IMR-90 (cell line): ENCODE results near the gene WNT9B. TPM values are rescaled to one million over a fixed set of nuclear protein-coding genes. Genes with fewer than 3 reads are reported as not detected.

Source experiments
- ATAC-seq: fragments of 200-7000 bp; cut with Tn5 transposase; 2 replicates; pipeline ENCODE4 v1.9.1; 2020; ENCODE audit warnings: low read depth, mild to moderate bottlenecking, moderate library complexity
- BruUV-seq: library from RNA; stranded (reverse); fragments of 400-500 nt; replicated peaks from 2 replicates; lab custom pipeline; 2021; lab: Mats Ljungman, UMichigan
- CTCF ChIA-PET: fragments of 300-600 bp; formaldehyde crosslinking; extraction: SDS; loops from one replicate; lab custom pipeline; 2021; ENCODE audit warnings: antibody characterized with exemption; lab: Yijun Ruan, JAX
- POLR2A ChIA-PET: fragments of 300-600 bp; sonication (Branson Sonifier 250); formaldehyde crosslinking; loops from one replicate; lab custom pipeline; 2022; ENCODE audit warnings: antibody characterized with exemption; ENCODE audit not compliant: unreplicated experiment; lab: Charles Lee
- DNase-seq: peaks from one replicate; pipeline ENCODE4 v3.0.0; 2013
- H2AFZ ChIP-seq: replicated peaks from 2 replicates; pipeline ENCODE3; 2013; ENCODE audit warnings: low read length, mild to moderate bottlenecking; ENCODE audit not compliant: poor library complexity
- H2AK5ac ChIP-seq: 2 replicates; pipeline ENCODE4 v1.6.1; 2013; ENCODE audit warnings: low read depth, low read length, inconsistent platforms
- H2AK9ac ChIP-seq: replicated peaks from 2 replicates; pipeline ENCODE3; 2013; ENCODE audit warnings: mild to moderate bottlenecking, low read depth, low read length, moderate library complexity; ENCODE audit not compliant: poor library complexity
- H2BK120ac ChIP-seq: 2 replicates; pipeline ENCODE4 v1.6.1; 2013; ENCODE audit warnings: low read depth, low read length, inconsistent platforms
- H2BK15ac ChIP-seq: 3 replicates; pipeline ENCODE4 v1.6.1; 2013; ENCODE audit warnings: low read depth, low read length, inconsistent platforms
- H2BK20ac ChIP-seq: 2 replicates; pipeline ENCODE4 v1.6.1; 2013; ENCODE audit warnings: low read depth, mild to moderate bottlenecking, inconsistent platforms, low read length, moderate library complexity
- H2BK5ac ChIP-seq: 2 replicates; pipeline ENCODE4 v1.6.1; 2013; ENCODE audit warnings: mild to moderate bottlenecking, low read depth, low read length, inconsistent platforms; ENCODE audit not compliant: poor library complexity, severe bottlenecking
- H3K14ac ChIP-seq: replicated peaks from 2 replicates; pipeline ENCODE4 v1.6.1; 2013; ENCODE audit warnings: low read depth, low read length, inconsistent platforms
- H3K18ac ChIP-seq: 2 replicates; pipeline ENCODE4 v1.6.1; 2013; ENCODE audit warnings: low read depth, low read length, control low read depth
- H3K23ac ChIP-seq: 2 replicates; pipeline ENCODE4 v1.6.1; 2013; ENCODE audit warnings: low read depth, low read length, inconsistent platforms
- H3K27ac ChIP-seq: 2 replicates; pipeline ENCODE4 v1.5.1; 2013; ENCODE audit warnings: mild to moderate bottlenecking, control low read depth, low read length; ENCODE audit not compliant: insufficient read depth
- H3K27me3 ChIP-seq: 2 replicates; pipeline ENCODE4 v1.6.1; 2013; ENCODE audit warnings: low read length; ENCODE audit not compliant: control insufficient read depth, insufficient read depth
- H3K36me3 ChIP-seq: 2 replicates; pipeline ENCODE4 v1.6.1; 2013; ENCODE audit warnings: low read length, mixed read lengths; ENCODE audit not compliant: control insufficient read depth, insufficient read depth
- H3K4ac ChIP-seq: 2 replicates; pipeline ENCODE4 v1.6.1; 2013; ENCODE audit warnings: low read depth, low read length, inconsistent platforms
- H3K4me1 ChIP-seq: 2 replicates; pipeline ENCODE4 v1.6.1; 2013; ENCODE audit warnings: low read length, mixed read lengths; ENCODE audit not compliant: control insufficient read depth, insufficient read depth
- H3K4me2 ChIP-seq: 2 replicates; pipeline ENCODE4 v1.6.1; 2013; ENCODE audit warnings: low read depth, mild to moderate bottlenecking, control low read depth, low read length, moderate library complexity
- H3K4me3 ChIP-seq: 2 replicates; pipeline ENCODE4 v1.5.1; 2013; ENCODE audit warnings: low read depth, mild to moderate bottlenecking, control low read depth, low read length, moderate library complexity; ENCODE audit not compliant: insufficient read depth
- H3K56ac ChIP-seq: 2 replicates; pipeline ENCODE4 v1.6.1; 2013; ENCODE audit warnings: low read length, inconsistent platforms; ENCODE audit not compliant: insufficient read depth; ENCODE audit errors: extremely low read depth
- H3K79me1 ChIP-seq, 2 experiments: 2 replicates each; pipeline ENCODE4 v1.6.1; 2013; ENCODE audit warnings: low read length in 2 of 2, inconsistent platforms in 1 of 2, low read depth in 1 of 2
- H3K9ac ChIP-seq: 2 replicates; pipeline ENCODE4 v1.6.1; 2013; ENCODE audit warnings: low read depth, low read length, control low read depth
- H3K9me1 ChIP-seq: 2 replicates; pipeline ENCODE4 v1.6.1; 2013; ENCODE audit warnings: low read length, inconsistent platforms; ENCODE audit not compliant: insufficient read depth
- H3K9me3 ChIP-seq: 2 replicates; pipeline ENCODE4 v1.6.1; 2013; ENCODE audit warnings: low read length; ENCODE audit not compliant: control insufficient read depth, insufficient read depth
- H4K20me1 ChIP-seq: 2 replicates; pipeline ENCODE4 v1.6.1; 2013; ENCODE audit warnings: low read length, inconsistent platforms; ENCODE audit not compliant: insufficient read depth
- H4K5ac ChIP-seq: 2 replicates; pipeline ENCODE4 v1.6.1; 2013; ENCODE audit warnings: mild to moderate bottlenecking, low read depth, low read length, control low read depth
- H4K8ac ChIP-seq, 2 experiments: 2 replicates each; pipeline ENCODE4 v1.6.1; 2013; ENCODE audit warnings: low read depth in 2 of 2, low read length in 2 of 2, control low read depth in 1 of 2, inconsistent platforms in 1 of 2
- H4K91ac ChIP-seq: 2 replicates; pipeline ENCODE4 v1.6.1; 2013; ENCODE audit warnings: low read depth, low read length, inconsistent platforms; ENCODE audit not compliant: insufficient read depth
- BHLHE40 ChIP-seq: fragments of 150-350 bp; IDR thresholded peaks from 2 replicates; pipeline ENCODE4 v1.6.1; 2016; ENCODE audit warnings: mild to moderate bottlenecking, low read depth, low read length
- CEBPB ChIP-seq: IDR thresholded peaks from 2 replicates; pipeline ENCODE4 v1.6.1; 2012; ENCODE audit warnings: low read depth, low read length, improper control_type of control experiment
- CHD1 ChIP-seq: IDR thresholded peaks from 2 replicates; pipeline ENCODE4 v1.6.1; 2012; ENCODE audit warnings: low read depth, low read length, improper control_type of control experiment
- CTCF ChIP-seq: conservative IDR thresholded peaks from 2 replicates; pipeline ENCODE4 v1.5.1; 2012; ENCODE audit warnings: mild to moderate bottlenecking, low read depth, low read length, improper control_type of control experiment
- ELK1 ChIP-seq: fragments of 150-350 bp; IDR thresholded peaks from 2 replicates; pipeline ENCODE4 v1.6.1; 2016; ENCODE audit warnings: low read depth, mild to moderate bottlenecking, low read length, moderate library complexity, borderline replicate concordance
- FOS ChIP-seq: fragments of 150-350 bp; IDR thresholded peaks from 2 replicates; pipeline ENCODE4 v1.6.1; 2016; ENCODE audit warnings: low read depth, low read length
- MAFK ChIP-seq: IDR thresholded peaks from 2 replicates; pipeline ENCODE4 v1.6.1; 2012; ENCODE audit warnings: low read depth, low read length, improper control_type of control experiment
- MAZ ChIP-seq: IDR thresholded peaks from 2 replicates; pipeline ENCODE4 v1.6.1; 2012; ENCODE audit warnings: low read depth, mild to moderate bottlenecking, low read length, improper control_type of control experiment, moderate library complexity, borderline replicate concordance
- MXI1 ChIP-seq: IDR thresholded peaks from 2 replicates; pipeline ENCODE4 v1.6.1; 2012; ENCODE audit warnings: low read depth, mild to moderate bottlenecking, low read length, moderate library complexity, borderline replicate concordance
- NFE2L2 ChIP-seq: fragments of 150-350 bp; IDR thresholded peaks from 2 replicates; pipeline ENCODE4 v1.6.1; 2016; ENCODE audit warnings: low read depth, mild to moderate bottlenecking, low read length
- POLR2A ChIP-seq: IDR thresholded peaks from 2 replicates; pipeline ENCODE4 v1.6.1; 2012; ENCODE audit warnings: mild to moderate bottlenecking, low read depth, low read length
- RAD21 ChIP-seq: IDR thresholded peaks from 2 replicates; pipeline ENCODE4 v1.6.1; 2012; ENCODE audit warnings: low read length, improper control_type of control experiment
- RCOR1 ChIP-seq: IDR thresholded peaks from 2 replicates; pipeline ENCODE4 v1.6.1; 2012; ENCODE audit warnings: mild to moderate bottlenecking, low read length, improper control_type of control experiment; ENCODE audit not compliant: insufficient replicate concordance
- RFX5 ChIP-seq: IDR thresholded peaks from 2 replicates; pipeline ENCODE4 v1.8.0; 2012; ENCODE audit warnings: low read depth, mild to moderate bottlenecking, low read length, moderate library complexity
- SMC3 ChIP-seq: fragments of 150-350 bp; IDR thresholded peaks from 2 replicates; pipeline ENCODE4 v1.6.1; 2016; ENCODE audit warnings: low read depth, mild to moderate bottlenecking, antibody characterized with exemption, low read length, moderate library complexity
- USF2 ChIP-seq: fragments of 150-350 bp; IDR thresholded peaks from 2 replicates; pipeline ENCODE4 v1.6.1; 2017; ENCODE audit warnings: mild to moderate bottlenecking, antibody characterized with exemption, low read length, low read depth
- WGBS, 2 experiments: methylation state at CpG; one replicate each; pipeline versions ENCODE4 v1.1.5 to v1.1.7; 2013; ENCODE audit warnings: missing lambda C conversion rate in 2 of 2; ENCODE audit not compliant: insufficient read length in 1 of 2; ENCODE audit errors: extremely low coverage in 2 of 2; 5-methylcytosine and 5-hydroxymethylcytosine counted together
- dilution Hi-C: fragments of 300-500 bp; cut with HindIII; formaldehyde crosslinking; loops from one replicate; pipeline ENCODE4 v1.14.3; 2018; ENCODE audit warnings: low sequenced_read_pairs; ENCODE audit not compliant: unreplicated experiment
- in situ Hi-C: fragments of 300-500 bp; cut with MboI; formaldehyde crosslinking; loops from 3 replicates; pipeline ENCODE4 v1.14.3; 2019; ENCODE audit warnings: low sequenced_read_pairs, inconsistent platforms, mixed read lengths
- intact Hi-C: fragments of 100-400 bp; cut with micrococcal nuclease; formaldehyde crosslinking; loops from 2 replicates; pipeline ENCODE4 v1.10.0; 2022
- polyA plus RNA-seq, 3 experiments: library from polyadenylated mRNA; depleted of rRNA; stranded (reverse); fragments of >200 nt; gene quantifications; 2 replicates each; pipeline ENCODE4 v1.2.3, GENCODE V29; 2012; ENCODE audit warnings: low replicate concordance in 1 of 3
- total RNA-seq: library from RNA; depleted of rRNA; stranded (reverse); fragments of >200 nt; gene quantifications from 2 replicates; pipeline ENCODE4 v1.2.3, GENCODE V29; 2012

Gene WNT9B
- total and polyA plus RNA-seq, 2 of the 4 experiments (the other 2 are of a cell fraction) = not detected

DNA sequence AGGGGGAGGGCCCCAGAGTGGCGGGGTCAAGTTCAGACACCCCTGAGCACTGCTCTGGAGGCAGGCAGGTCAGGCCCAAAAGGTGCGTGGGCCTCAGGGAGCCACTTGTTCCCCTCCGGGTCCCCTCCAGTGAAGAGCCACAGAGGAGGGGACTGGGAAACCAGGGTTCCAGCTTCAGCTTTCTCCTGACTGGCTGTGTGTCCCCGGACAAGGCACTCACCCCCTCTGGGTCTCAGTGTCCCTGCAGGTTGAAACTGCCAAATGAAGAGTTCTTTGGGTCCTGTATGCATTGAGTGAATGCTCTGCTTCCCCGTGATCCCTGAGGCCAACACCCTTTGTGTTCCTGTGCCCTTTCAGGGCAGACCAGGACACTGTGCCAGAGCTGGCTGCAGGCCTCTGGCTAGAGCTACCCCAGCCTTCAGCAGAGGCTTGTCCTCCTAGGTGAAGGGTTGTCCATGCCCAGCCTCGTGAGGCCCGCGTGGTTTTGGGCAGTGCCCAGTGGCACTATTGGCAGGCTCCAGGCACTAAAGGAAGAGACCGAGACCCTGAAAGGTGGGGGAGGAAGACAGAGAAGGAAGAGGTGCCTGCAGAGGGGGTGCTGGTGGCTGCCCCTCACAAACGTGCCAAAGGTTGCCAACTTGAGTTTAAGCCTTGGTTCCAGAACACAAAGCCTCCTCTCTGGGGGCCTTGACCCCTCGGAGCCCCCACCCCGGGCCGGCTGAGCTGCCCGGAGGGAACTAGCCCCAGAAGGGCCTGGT, 19.6 kb upstream of the WNT9B start:
- ChIA-PET POLR2A (no interaction called here), CTCF (no interaction called here)
- Histone ChIP-seq H2AK9ac (no peak overlapping the region), H3K4me3 (no peak overlapping the region), H3K4me2 (no peak overlapping the region), H3K56ac (no peak overlapping the region), H3K9me1 (no peaks in the 10 kb centered on the region), H3K36me3 (no peaks in the 10 kb centered on the region), H2BK5ac (no peak overlapping the region), H2BK20ac (no peak overlapping the region), H3K79me1 (no peaks in the 10 kb centered on the region), H3K4ac (no peak overlapping the region), H3K9me3 (peaks cover 3% of the 10 kb centered on the region), H4K91ac (no peak overlapping the region), H3K18ac (no peak overlapping the region), H3K4me1 (no peaks in the 10 kb centered on the region), H2AFZ (no peak overlapping the region), H2BK120ac (no peak overlapping the region), H4K8ac (no peak overlapping the region), H2AK5ac (no peak overlapping the region), H3K27me3 (peaks cover 19% of the 10 kb centered on the region), H4K20me1 (no peaks in the 10 kb centered on the region), H3K14ac (no peak overlapping the region), H2BK15ac (no peak overlapping the region), H4K5ac (no peak overlapping the region), H3K23ac (no peak overlapping the region), H3K27ac (no peak overlapping the region), H3K9ac (no peak overlapping the region)
- intact Hi-C loops = loop anchor here (5.0 kb wide), 1 partner anchor 74 kb away; no protein-coding TSS in a partner anchor
- 80% methylated on average over 3 of the region's 14 CpGs; no CpG with 5 or more reads in 1 of the 2 experiments for WGBS, 2 experiments
- in situ Hi-C loops = no loop called here
- no peak for DNase-seq
- no peak for ATAC-seq
- dilution Hi-C loops = no loop called here
- TF ChIP-seq FOS = no peak
- no peak for TF ChIP-seq CHD1
- TF ChIP-seq BHLHE40 = no peak
- no peak for TF ChIP-seq CEBPB
- no peak for TF ChIP-seq NFE2L2
- TF ChIP-seq RAD21 = no peak
- no peak for TF ChIP-seq CTCF
- TF ChIP-seq MAZ = no peak
- no peak for TF ChIP-seq MAFK
- TF ChIP-seq RFX5 = no peak
- no peak for TF ChIP-seq ELK1
- TF ChIP-seq RCOR1 = no peak
- no peak for TF ChIP-seq MXI1
- TF ChIP-seq USF2 = no peak
- TF ChIP-seq POLR2A = no peak
- TF ChIP-seq SMC3 = no peak
- no TSS peak for BruUV-seq
